ENCODE measurements around the gene ZNF609.

GRCh38 chr15:64618138-64618537 lies 157.8 kb downstream of the ZNF609 start:
- TF ChIP-seq, protein P1, sequence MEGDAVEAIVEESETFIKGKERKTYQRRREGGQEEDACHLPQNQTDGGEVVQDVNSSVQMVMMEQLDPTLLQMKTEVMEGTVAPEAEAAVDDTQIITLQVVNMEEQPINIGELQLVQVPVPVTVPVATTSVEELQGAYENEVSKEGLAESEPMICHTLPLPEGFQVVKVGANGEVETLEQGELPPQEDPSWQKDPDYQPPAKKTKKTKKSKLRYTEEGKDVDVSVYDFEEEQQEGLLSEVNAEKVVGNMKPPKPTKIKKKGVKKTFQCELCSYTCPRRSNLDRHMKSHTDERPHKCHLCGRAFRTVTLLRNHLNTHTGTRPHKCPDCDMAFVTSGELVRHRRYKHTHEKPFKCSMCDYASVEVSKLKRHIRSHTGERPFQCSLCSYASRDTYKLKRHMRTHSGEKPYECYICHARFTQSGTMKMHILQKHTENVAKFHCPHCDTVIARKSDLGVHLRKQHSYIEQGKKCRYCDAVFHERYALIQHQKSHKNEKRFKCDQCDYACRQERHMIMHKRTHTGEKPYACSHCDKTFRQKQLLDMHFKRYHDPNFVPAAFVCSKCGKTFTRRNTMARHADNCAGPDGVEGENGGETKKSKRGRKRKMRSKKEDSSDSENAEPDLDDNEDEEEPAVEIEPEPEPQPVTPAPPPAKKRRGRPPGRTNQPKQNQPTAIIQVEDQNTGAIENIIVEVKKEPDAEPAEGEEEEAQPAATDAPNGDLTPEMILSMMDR (IDR thresholded peaks at IDR 0.05) = no peak
- TF ChIP-seq POLR2A (IDR thresholded peaks at IDR 0.05) = no peak
- no peak for TF ChIP-seq EP300 (IDR thresholded peaks at IDR 0.05)

Measured in sigmoid colon (tissue), 4 donors.